Glutamatergic neuron (in vitro differentiated cells): ENCODE measurements around the gene ZFP1. TPM values are rescaled to one million over a fixed set of nuclear protein-coding genes. Genes with fewer than 3 reads are reported as not detected.
A peak's percentile ranks its signal among the peaks of the same experiment; 100 is the strongest.

Source experiments
- DNase-seq: peaks from one replicate; pipeline ENCODE4 v3.0.0; 2022
- H3K27ac Mint-ChIP-seq: one replicate; pipeline ENCODE4 v1.8.0; 2020; ENCODE audit warnings: mild to moderate bottlenecking, mixed read lengths, inconsistent platforms; ENCODE audit not compliant: unreplicated experiment
- H3K27me3 Mint-ChIP-seq: one replicate; pipeline ENCODE4 v1.8.0; 2020; ENCODE audit warnings: mild to moderate bottlenecking, moderate library complexity, mixed read lengths, inconsistent platforms; ENCODE audit not compliant: unreplicated experiment
- H3K36me3 Mint-ChIP-seq: one replicate; pipeline ENCODE4 v1.8.0; 2020; ENCODE audit warnings: mild to moderate bottlenecking, mixed read lengths, inconsistent platforms; ENCODE audit not compliant: unreplicated experiment
- H3K4me1 Mint-ChIP-seq: one replicate; pipeline ENCODE4 v1.8.0; 2020; ENCODE audit warnings: mild to moderate bottlenecking, low read depth, mixed read lengths, inconsistent platforms; ENCODE audit not compliant: unreplicated experiment
- H3K4me3 Mint-ChIP-seq: one replicate; pipeline ENCODE4 v1.8.0; 2020; ENCODE audit warnings: mild to moderate bottlenecking, mixed read lengths, inconsistent platforms; ENCODE audit not compliant: unreplicated experiment
- H3K9me3 Mint-ChIP-seq: one replicate; pipeline ENCODE4 v1.8.0; 2020; ENCODE audit warnings: mild to moderate bottlenecking, moderate library complexity, mixed read lengths, inconsistent platforms; ENCODE audit not compliant: unreplicated experiment
- CTCF ChIP-seq: fragments of 200-600 bp; sonication (generic); IDR thresholded peaks from one replicate; pipeline ENCODE4 v1.5.0; 2021; ENCODE audit not compliant: partially characterized antibody, unreplicated experiment
- total RNA-seq: library from RNA; stranded (reverse); fragmentation: NEBNext Ultra II Directional; extraction: Animal tissue kit (Norgen Biotek cat#: 25700); gene quantifications from one replicate; pipeline ENCODE4 v1.2.1, GENCODE V29; 2021; ENCODE audit not compliant: unreplicated experiment

The ZFP1 gene
- total RNA-seq, 1 donor from 2014 or later: 16.1 TPM

- peaks cover 11% of the 10 kb centered on the region for H3K9me3 Mint-ChIP-seq
- peaks cover 13% of the 10 kb centered on the region for H3K36me3 Mint-ChIP-seq
- H3K4me3 Mint-ChIP-seq: no peak overlapping the region
- H3K4me1 Mint-ChIP-seq: peaks cover 14% of the 10 kb centered on the region
- no peak for TF ChIP-seq CTCF
- H3K27me3 Mint-ChIP-seq: peaks cover 13% of the 10 kb centered on the region
- no peak for DNase-seq
- no peak overlapping the region for H3K27ac Mint-ChIP-seq
These were observed 41.7 kb upstream of the ZFP1 start for GRCh38 chr16:75106351-75107274.

- Mint-ChIP-seq H3K9me3 (peaks cover 12% of the 10 kb centered on the region), H3K4me3 (no peak overlapping the region), H3K27me3 (peaks cover 11% of the 10 kb centered on the region), H3K36me3 (peaks cover 11% of the 10 kb centered on the region), H3K27ac (no peak overlapping the region), H3K4me1 (peaks cover 14% of the 10 kb centered on the region)
- TF ChIP-seq CTCF: no peak
- DNase-seq: no peak
These were observed 40.8 kb upstream of the ZFP1 start for GRCh38 chr16:75107505-75107904.

GRCh38 chr16:75108792-75109731, 39.3 kb upstream of the ZFP1 start:
- Mint-ChIP-seq H3K4me3 (no peak overlapping the region), H3K36me3 (peaks cover 4% of the 10 kb centered on the region), H3K9me3 (peaks cover 10% of the 10 kb centered on the region), H3K4me1 (peaks cover 17% of the 10 kb centered on the region), H3K27ac (peak overlapping the region; percentile 31), H3K27me3 (peaks cover 15% of the 10 kb centered on the region)
- TF ChIP-seq CTCF: no peak
- DNase-seq: no peak

GRCh38 chr16:75109732-75110243, 38.5 kb upstream of the ZFP1 start:
- peaks cover 10% of the 10 kb centered on the region for H3K27me3 Mint-ChIP-seq
- H3K4me1 Mint-ChIP-seq: peaks cover 17% of the 10 kb centered on the region
- peak overlapping the region; percentile 31 for H3K27ac Mint-ChIP-seq
- H3K4me3 Mint-ChIP-seq: no peak overlapping the region
- H3K9me3 Mint-ChIP-seq: peaks cover 11% of the 10 kb centered on the region
- TF ChIP-seq CTCF: no peak
- no peaks in the 10 kb centered on the region for H3K36me3 Mint-ChIP-seq
- DNase-seq: no peak
